Measurements from ENCODE around the gene TSACC.

- no peak for TF ChIP-seq CTCF (IDR thresholded peaks at IDR 0.05)
- TF ChIP-seq POLR2A (IDR thresholded peaks at IDR 0.05), result no peak
Measured at GRCh38 chr1:156346636-156347035, 8.3 kb downstream of the TSACC start.
